Measurements from ENCODE around the gene GATAD2A.

GATAD2A gene

GRCh38 chr19:19530889-19531288 is 125.4 kb downstream of the GATAD2A start:
- TF ChIP-seq FOXP2 (optimal IDR thresholded peaks at IDR 0.05; ENCODE audit: borderline replicate concordance, extremely low read depth, extremely low read length, insufficient read depth) (no peak), TAF1 (IDR thresholded peaks at IDR 0.05; ENCODE audit: borderline replicate concordance, insufficient read depth, low read length) (no peak), REST (IDR thresholded peaks at IDR 0.05; ENCODE audit: insufficient read depth in 1 of 2, low read depth in 2 of 2, low read length in 2 of 2) (no peak), POLR2AphosphoS5 (IDR thresholded peaks at IDR 0.05; ENCODE audit: low read depth, low read length) (no peak), SIN3A (IDR thresholded peaks at IDR 0.05; ENCODE audit: borderline replicate concordance, insufficient read depth, low read length) (no peak)

GRCh38 chr19:19531951-19532805 is 126.7 kb downstream of the GATAD2A start:
- peak; percentile 20; the same call in 1 of the 2 replicates for TF ChIP-seq POLR2AphosphoS5 (IDR thresholded peaks at IDR 0.05; ENCODE audit: low read depth, low read length)
- TF ChIP-seq FOXP2 (optimal IDR thresholded peaks at IDR 0.05; ENCODE audit: borderline replicate concordance, extremely low read depth, extremely low read length, insufficient read depth), result no peak

- TF ChIP-seq POLR2AphosphoS5 (IDR thresholded peaks at IDR 0.05; ENCODE audit: low read depth, low read length), result no peak
- no peak for TF ChIP-seq REST (IDR thresholded peaks at IDR 0.05; ENCODE audit: insufficient read depth in 1 of 2, low read depth in 2 of 2, low read length in 2 of 2)
- no peak for TF ChIP-seq SIN3A (IDR thresholded peaks at IDR 0.05; ENCODE audit: borderline replicate concordance, insufficient read depth, low read length)
Measured at GRCh38 chr19:19532806-19533701, 127.6 kb downstream of the GATAD2A start.

GRCh38 chr19:19533841-19534240 is 128.4 kb downstream of the GATAD2A start:
- no peak for TF ChIP-seq REST (IDR thresholded peaks at IDR 0.05; ENCODE audit: insufficient read depth in 1 of 2, low read depth in 2 of 2, low read length in 2 of 2)
- TF ChIP-seq SIN3A (IDR thresholded peaks at IDR 0.05; ENCODE audit: borderline replicate concordance, insufficient read depth, low read length), result no peak
- TF ChIP-seq TAF1 (IDR thresholded peaks at IDR 0.05; ENCODE audit: borderline replicate concordance, insufficient read depth, low read length), result no peak
- TF ChIP-seq POLR2AphosphoS5 (IDR thresholded peaks at IDR 0.05; ENCODE audit: low read depth, low read length), result no peak

- no peak for TF ChIP-seq TAF1 (IDR thresholded peaks at IDR 0.05; ENCODE audit: borderline replicate concordance, insufficient read depth, low read length)
- no peak for TF ChIP-seq POLR2AphosphoS5 (IDR thresholded peaks at IDR 0.05; ENCODE audit: low read depth, low read length)
- no peak for TF ChIP-seq FOXP2 (optimal IDR thresholded peaks at IDR 0.05; ENCODE audit: borderline replicate concordance, extremely low read depth, extremely low read length, insufficient read depth)
- no peak for TF ChIP-seq REST (IDR thresholded peaks at IDR 0.05; ENCODE audit: insufficient read depth in 1 of 2, low read depth in 2 of 2, low read length in 2 of 2)
Measured at GRCh38 chr19:19534556-19535265, 129.2 kb downstream of the GATAD2A start.
